C4-2B (cell line): ENCODE data around the gene IRF7.

Experiments
- CTCF ChIP-seq: fragments of 450-650 bp; conservative IDR thresholded peaks from 2 replicates; pipeline ENCODE4 v1.5.1; 2017; ENCODE audit warnings: mild to moderate bottlenecking
- ZFX ChIP-seq: fragments of 450-650 bp; IDR thresholded peaks from 2 replicates; pipeline ENCODE4 v1.6.1; 2017

GRCh38 chr11:662689-663274 lies 47.0 kb upstream of the IRF7 start:
- TF ChIP-seq ZFX = no peak
- TF ChIP-seq CTCF = peak; percentile 85
